ENCODE measurements around the gene SUSD3.

Gene SUSD3

GRCh38 chr9:93077811-93078210, 19.3 kb downstream of the SUSD3 start:
- no peak overlapping the region for H3K4me3 ChIP-seq (ENCODE audit: severe bottlenecking)
- H3K4me1 ChIP-seq (ENCODE audit: insufficient read depth, poor library complexity, severe bottlenecking), result no peaks in the 10 kb centered on the region
- TF ChIP-seq, protein P1, sequence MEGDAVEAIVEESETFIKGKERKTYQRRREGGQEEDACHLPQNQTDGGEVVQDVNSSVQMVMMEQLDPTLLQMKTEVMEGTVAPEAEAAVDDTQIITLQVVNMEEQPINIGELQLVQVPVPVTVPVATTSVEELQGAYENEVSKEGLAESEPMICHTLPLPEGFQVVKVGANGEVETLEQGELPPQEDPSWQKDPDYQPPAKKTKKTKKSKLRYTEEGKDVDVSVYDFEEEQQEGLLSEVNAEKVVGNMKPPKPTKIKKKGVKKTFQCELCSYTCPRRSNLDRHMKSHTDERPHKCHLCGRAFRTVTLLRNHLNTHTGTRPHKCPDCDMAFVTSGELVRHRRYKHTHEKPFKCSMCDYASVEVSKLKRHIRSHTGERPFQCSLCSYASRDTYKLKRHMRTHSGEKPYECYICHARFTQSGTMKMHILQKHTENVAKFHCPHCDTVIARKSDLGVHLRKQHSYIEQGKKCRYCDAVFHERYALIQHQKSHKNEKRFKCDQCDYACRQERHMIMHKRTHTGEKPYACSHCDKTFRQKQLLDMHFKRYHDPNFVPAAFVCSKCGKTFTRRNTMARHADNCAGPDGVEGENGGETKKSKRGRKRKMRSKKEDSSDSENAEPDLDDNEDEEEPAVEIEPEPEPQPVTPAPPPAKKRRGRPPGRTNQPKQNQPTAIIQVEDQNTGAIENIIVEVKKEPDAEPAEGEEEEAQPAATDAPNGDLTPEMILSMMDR (IDR thresholded peaks at IDR 0.05; ENCODE audit: poor library complexity, severe bottlenecking), result no peak
- no peaks in the 10 kb centered on the region for H3K9me3 ChIP-seq (ENCODE audit: severe bottlenecking)
- DNase-seq (ENCODE audit: low spot score) (no peak), ATAC-seq (ENCODE audit: low read depth) (no peak)
- H3K36me3 ChIP-seq (ENCODE audit: low read depth), result no peaks in the 10 kb centered on the region
- no peak overlapping the region for H3K27ac ChIP-seq (ENCODE audit: poor library complexity, severe bottlenecking)
- no peaks in the 10 kb centered on the region for H3K27me3 ChIP-seq (ENCODE audit: insufficient read depth, poor library complexity, severe bottlenecking)

DNA sequence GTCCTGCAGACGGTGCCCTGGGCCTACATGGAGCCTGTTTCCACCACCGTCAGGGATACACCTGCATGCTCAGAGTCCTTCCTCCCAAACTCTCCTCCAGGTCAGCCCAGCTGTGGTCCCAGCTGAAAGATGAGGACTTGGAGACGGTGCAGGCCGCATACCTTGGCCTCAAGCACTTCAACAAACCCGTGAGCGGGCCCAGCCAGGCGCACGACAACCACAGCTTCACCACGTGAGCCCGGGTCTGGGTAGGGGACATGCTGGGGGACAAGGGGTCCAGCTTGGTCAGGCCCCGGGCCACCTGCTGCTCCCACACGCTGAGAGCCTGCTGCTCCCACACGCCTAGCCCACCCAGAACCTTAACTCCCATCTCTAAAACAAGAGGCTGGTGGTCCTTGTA, 20.9 kb downstream of the SUSD3 start:
- no peaks in the 10 kb centered on the region for H3K9me3 ChIP-seq (ENCODE audit: severe bottlenecking)
- TF ChIP-seq, protein P1 (IDR thresholded peaks at IDR 0.05; ENCODE audit: poor library complexity, severe bottlenecking), result no peak
- ATAC-seq (ENCODE audit: low read depth) (no peak), DNase-seq (ENCODE audit: low spot score) (no peak)
- no peaks in the 10 kb centered on the region for H3K36me3 ChIP-seq (ENCODE audit: low read depth)
- H3K27ac ChIP-seq (ENCODE audit: poor library complexity, severe bottlenecking), result no peak overlapping the region
- H3K27me3 ChIP-seq (ENCODE audit: insufficient read depth, poor library complexity, severe bottlenecking), result no peaks in the 10 kb centered on the region
- H3K4me1 ChIP-seq (ENCODE audit: insufficient read depth, poor library complexity, severe bottlenecking), result no peaks in the 10 kb centered on the region
- H3K4me3 ChIP-seq (ENCODE audit: severe bottlenecking), result no peak overlapping the region

- Histone ChIP-seq H3K36me3 (ENCODE audit: low read depth) (no peaks in the 10 kb centered on the region), H3K9me3 (ENCODE audit: severe bottlenecking) (no peaks in the 10 kb centered on the region), H3K4me3 (ENCODE audit: severe bottlenecking) (no peak overlapping the region), H3K27ac (ENCODE audit: poor library complexity, severe bottlenecking) (no peak overlapping the region), H3K27me3 (ENCODE audit: insufficient read depth, poor library complexity, severe bottlenecking) (no peaks in the 10 kb centered on the region), H3K4me1 (ENCODE audit: insufficient read depth, poor library complexity, severe bottlenecking) (no peaks in the 10 kb centered on the region)
- no peak for DNase-seq (ENCODE audit: low spot score)
- ATAC-seq (ENCODE audit: low read depth), result no peak
- TF ChIP-seq, protein P1 (IDR thresholded peaks at IDR 0.05; ENCODE audit: poor library complexity, severe bottlenecking), result no peak
Measured at GRCh38 chr9:93080406-93080805, 21.9 kb downstream of the SUSD3 start.

GRCh38 chr9:93081081-93081529, 22.6 kb downstream of the SUSD3 start:
- TF ChIP-seq, protein P1 (IDR thresholded peaks at IDR 0.05; ENCODE audit: poor library complexity, severe bottlenecking), result no peak
- ATAC-seq (ENCODE audit: low read depth), result no peak
- no peak for DNase-seq (ENCODE audit: low spot score)
- H3K4me1 ChIP-seq (ENCODE audit: insufficient read depth, poor library complexity, severe bottlenecking), result no peaks in the 10 kb centered on the region
- H3K27ac ChIP-seq (ENCODE audit: poor library complexity, severe bottlenecking), result no peak overlapping the region
- H3K36me3 ChIP-seq (ENCODE audit: low read depth), result no peaks in the 10 kb centered on the region
- H3K4me3 ChIP-seq (ENCODE audit: severe bottlenecking), result no peak overlapping the region
- no peaks in the 10 kb centered on the region for H3K27me3 ChIP-seq (ENCODE audit: insufficient read depth, poor library complexity, severe bottlenecking)
- H3K9me3 ChIP-seq (ENCODE audit: severe bottlenecking), result no peaks in the 10 kb centered on the region

- TF ChIP-seq, protein P1 (IDR thresholded peaks at IDR 0.05; ENCODE audit: poor library complexity, severe bottlenecking), result no peak
- Histone ChIP-seq H3K36me3 (ENCODE audit: low read depth) (no peaks in the 10 kb centered on the region), H3K27ac (ENCODE audit: poor library complexity, severe bottlenecking) (no peak overlapping the region), H3K9me3 (ENCODE audit: severe bottlenecking) (no peaks in the 10 kb centered on the region), H3K4me3 (ENCODE audit: severe bottlenecking) (no peak overlapping the region), H3K4me1 (ENCODE audit: insufficient read depth, poor library complexity, severe bottlenecking) (no peaks in the 10 kb centered on the region), H3K27me3 (ENCODE audit: insufficient read depth, poor library complexity, severe bottlenecking) (no peaks in the 10 kb centered on the region)
- ATAC-seq (ENCODE audit: low read depth) (no peak), DNase-seq (ENCODE audit: low spot score) (no peak)
Measured at GRCh38 chr9:93081931-93082330, 23.4 kb downstream of the SUSD3 start.

Data from RWPE2 (cell line).